Astrocyte (in vitro differentiated cells and primary cell): ENCODE measurements around the gene NRG2.

ENCODE experiments used
- EZH2 ChIP-seq: IDR thresholded peaks from 2 replicates; pipeline ENCODE4 v1.6.1; 2012; ENCODE audit warnings: mild to moderate bottlenecking, low read length, inconsistent platforms; ENCODE audit not compliant: insufficient read depth
- TF ChIP-seq, protein P1 (sequence below): IDR thresholded peaks from 2 replicates; pipeline ENCODE4 v1.5.1; 2011; ENCODE audit warnings: low read depth, mild to moderate bottlenecking, inconsistent platforms, low read length, moderate library complexity; ENCODE audit not compliant: insufficient read depth

DNA sequence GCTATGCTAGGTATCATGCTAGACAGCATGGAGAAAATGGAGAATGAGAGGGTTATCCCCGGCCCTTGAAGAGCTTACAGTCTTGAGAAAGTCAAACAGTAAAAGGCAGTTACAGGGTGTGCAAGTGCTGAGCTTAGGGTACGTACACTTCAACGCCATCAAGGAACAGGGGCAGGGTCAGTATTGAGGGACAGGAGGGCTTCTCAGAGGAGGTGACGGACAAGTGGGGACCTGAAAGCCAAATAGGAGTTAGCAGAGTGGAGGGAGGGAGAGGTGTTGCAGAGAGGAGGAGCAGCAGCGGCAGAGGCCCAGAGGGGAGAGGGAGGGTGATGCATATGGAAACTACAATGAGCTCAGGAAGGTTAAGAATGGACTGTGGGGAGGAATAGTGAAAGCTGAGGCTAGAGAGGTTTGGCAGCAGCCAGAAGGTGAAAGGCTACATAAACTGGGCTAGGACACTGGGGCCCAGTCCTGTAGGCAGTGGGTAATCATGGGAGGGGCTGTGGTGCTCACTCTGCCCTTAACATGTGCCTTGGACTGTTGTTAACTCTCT, 88.0 kb downstream of the NRG2 start:
- TF ChIP-seq, protein P1, sequence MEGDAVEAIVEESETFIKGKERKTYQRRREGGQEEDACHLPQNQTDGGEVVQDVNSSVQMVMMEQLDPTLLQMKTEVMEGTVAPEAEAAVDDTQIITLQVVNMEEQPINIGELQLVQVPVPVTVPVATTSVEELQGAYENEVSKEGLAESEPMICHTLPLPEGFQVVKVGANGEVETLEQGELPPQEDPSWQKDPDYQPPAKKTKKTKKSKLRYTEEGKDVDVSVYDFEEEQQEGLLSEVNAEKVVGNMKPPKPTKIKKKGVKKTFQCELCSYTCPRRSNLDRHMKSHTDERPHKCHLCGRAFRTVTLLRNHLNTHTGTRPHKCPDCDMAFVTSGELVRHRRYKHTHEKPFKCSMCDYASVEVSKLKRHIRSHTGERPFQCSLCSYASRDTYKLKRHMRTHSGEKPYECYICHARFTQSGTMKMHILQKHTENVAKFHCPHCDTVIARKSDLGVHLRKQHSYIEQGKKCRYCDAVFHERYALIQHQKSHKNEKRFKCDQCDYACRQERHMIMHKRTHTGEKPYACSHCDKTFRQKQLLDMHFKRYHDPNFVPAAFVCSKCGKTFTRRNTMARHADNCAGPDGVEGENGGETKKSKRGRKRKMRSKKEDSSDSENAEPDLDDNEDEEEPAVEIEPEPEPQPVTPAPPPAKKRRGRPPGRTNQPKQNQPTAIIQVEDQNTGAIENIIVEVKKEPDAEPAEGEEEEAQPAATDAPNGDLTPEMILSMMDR, result no peak
- TF ChIP-seq EZH2, result no peak
